ENCODE results near the gene TSPAN7.

GRCh38 chrX:38577738-38578137, 16.4 kb downstream of the TSPAN7 start:
- TF ChIP-seq POLR2A (IDR thresholded peaks at IDR 0.05): no peak
- TF ChIP-seq CTCF (IDR thresholded peaks at IDR 0.05): no peak
- no peak for TF ChIP-seq POLR2AphosphoS5 (IDR thresholded peaks at IDR 0.05)
- TF ChIP-seq EP300 (IDR thresholded peaks at IDR 0.05): no peak
